ENCODE measurements around the gene KCTD7. TPM values are rescaled to one million over a fixed set of nuclear protein-coding genes. Genes with fewer than 3 reads are reported as not detected.
"Not testable (repeated sequence)": the region's sequence is repeated elsewhere in the genome, so short reads cannot be mapped to it uniquely, and the experiment has no call there.

The KCTD7 gene
- total RNA-seq, 4 donors from 2014 or later, result 6.2 to 17.9 (median 6.7) TPM

- peak in 1 of 2 donors; percentile 8 for DNase-seq (ENCODE audit: low spot score in 2 of 2)
- Histone ChIP-seq H3K4me1 (peaks cover 18% of the 10 kb centered on the region), H3K4me3 (no peak overlapping the region), H3K9me3 (no peaks in the 10 kb centered on the region), H3K27me3 (no peaks in the 10 kb centered on the region), H3K27ac (no peak overlapping the region), H3K36me3 (peaks cover under 1% of the 10 kb centered on the region)
- TF ChIP-seq POLR2AphosphoS5 (IDR thresholded peaks at IDR 0.05) (no peak), POLR2A (IDR thresholded peaks at IDR 0.05) (no peak), CTCF (IDR thresholded peaks at IDR 0.05) (no peak)
- WGBS, result 100% methylated on average over 5 of the region's 5 CpGs
These were observed 58.5 kb downstream of the KCTD7 start for GRCh38 chr7:66687186-66687585.

- not testable (repeated sequence) for H3K9me3 ChIP-seq, H3K27ac ChIP-seq, H3K27me3 ChIP-seq, H3K4me3 ChIP-seq, H3K36me3 ChIP-seq
- WGBS, result 86% methylated on average over 6 of the region's 6 CpGs
- peaks cover 17% of the 10 kb centered on the region for H3K4me1 ChIP-seq
- DNase-seq (ENCODE audit: low spot score in 2 of 2), result peak in 1 of 2 donors; percentile 9
These were observed 59.0 kb downstream of the KCTD7 start for GRCh38 chr7:66687672-66688071.

GRCh38 chr7:66689081-66689480 is 60.4 kb downstream of the KCTD7 start:
- WGBS, result 98% methylated on average over 2 of the region's 2 CpGs
- Histone ChIP-seq H3K4me1 (peaks cover 3% of the 10 kb centered on the region), H3K9me3 (no peaks in the 10 kb centered on the region), H3K4me3 (no peak overlapping the region), H3K27ac (no peak overlapping the region), H3K27me3 (no peaks in the 10 kb centered on the region), H3K36me3 (peaks cover 14% of the 10 kb centered on the region)
- TF ChIP-seq POLR2AphosphoS5 (IDR thresholded peaks at IDR 0.05) (no peak), POLR2A (IDR thresholded peaks at IDR 0.05) (no peak), EP300 (IDR thresholded peaks at IDR 0.05) (no peak)
- DNase-seq (ENCODE audit: low spot score in 2 of 2), result no peak

- no peak overlapping the region for H3K4me3 ChIP-seq
- no peak overlapping the region for H3K27ac ChIP-seq
- H3K36me3 ChIP-seq, result peaks cover 20% of the 10 kb centered on the region
- TF ChIP-seq EP300 (IDR thresholded peaks at IDR 0.05), result no peak
- TF ChIP-seq POLR2A (IDR thresholded peaks at IDR 0.05), result no peak
- no peaks in the 10 kb centered on the region for H3K27me3 ChIP-seq
- peaks cover 13% of the 10 kb centered on the region for H3K4me1 ChIP-seq
- WGBS, result 67% methylated on average over 4 of the region's 4 CpGs
- H3K9me3 ChIP-seq, result no peaks in the 10 kb centered on the region
- DNase-seq (ENCODE audit: low spot score in 2 of 2), result no peak
These were observed 64.7 kb downstream of the KCTD7 start for GRCh38 chr7:66693331-66693730.

Other genes starting within 250 kb of the KCTD7 start
- 10 to 100 TPM; 37.2 to 72.4 (median 43.8) TPM for gene RABGEF1, start 111.9 kb downstream of the KCTD7 start, total RNA-seq

Data from suprapubic skin (tissue), 4 donors.